ENCODE data around the gene UBALD1.
A peak's percentile ranks its signal among the peaks of the same experiment; 100 is the strongest.

UBALD1 gene

DNA sequence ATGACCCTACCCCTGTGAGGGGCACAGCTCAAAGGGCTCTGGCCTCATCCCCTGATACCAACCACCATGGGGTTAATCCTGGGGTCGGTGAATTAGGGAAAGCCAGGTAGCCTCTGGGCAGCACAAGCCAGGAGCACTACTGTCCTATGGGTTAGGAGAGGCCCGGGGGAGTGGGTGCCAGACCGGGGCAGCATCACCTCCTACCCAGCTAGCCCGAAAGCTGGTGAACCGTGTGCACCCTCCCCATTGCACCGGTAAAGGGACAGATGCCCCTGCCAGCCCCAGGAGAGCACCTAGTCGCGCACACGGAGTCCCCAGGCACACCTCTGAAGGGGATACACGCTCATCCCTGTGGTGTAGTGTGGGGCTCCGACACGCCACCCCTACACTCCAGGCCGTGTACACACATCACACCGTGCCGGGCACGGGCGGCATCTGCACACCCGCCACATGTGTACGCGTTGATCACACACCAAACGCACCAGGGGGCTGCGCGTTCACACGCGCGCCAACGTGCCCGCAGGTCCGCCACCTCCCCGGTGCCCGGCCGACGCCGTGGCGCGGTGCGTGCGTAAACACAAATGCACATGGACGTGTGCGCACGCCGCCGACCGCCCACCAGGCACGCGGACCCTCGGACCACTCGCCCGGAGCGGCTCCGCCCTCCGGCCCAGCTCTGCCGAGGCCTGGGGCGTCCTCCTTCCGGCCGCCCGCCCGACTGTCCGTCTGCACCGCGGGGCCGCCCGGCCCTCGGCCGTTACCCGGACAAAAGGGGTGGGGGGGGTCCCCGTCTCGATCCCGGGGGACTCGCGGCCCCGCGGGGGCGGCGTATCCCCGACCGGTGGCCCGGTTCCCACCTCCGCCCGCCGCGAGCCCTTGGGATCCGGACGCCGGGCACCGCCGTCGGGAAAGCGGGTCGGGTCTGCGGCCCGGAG lies 785 bp downstream of the UBALD1 start:
- peak; percentile 49 to 59 for DNase-seq

DNA sequence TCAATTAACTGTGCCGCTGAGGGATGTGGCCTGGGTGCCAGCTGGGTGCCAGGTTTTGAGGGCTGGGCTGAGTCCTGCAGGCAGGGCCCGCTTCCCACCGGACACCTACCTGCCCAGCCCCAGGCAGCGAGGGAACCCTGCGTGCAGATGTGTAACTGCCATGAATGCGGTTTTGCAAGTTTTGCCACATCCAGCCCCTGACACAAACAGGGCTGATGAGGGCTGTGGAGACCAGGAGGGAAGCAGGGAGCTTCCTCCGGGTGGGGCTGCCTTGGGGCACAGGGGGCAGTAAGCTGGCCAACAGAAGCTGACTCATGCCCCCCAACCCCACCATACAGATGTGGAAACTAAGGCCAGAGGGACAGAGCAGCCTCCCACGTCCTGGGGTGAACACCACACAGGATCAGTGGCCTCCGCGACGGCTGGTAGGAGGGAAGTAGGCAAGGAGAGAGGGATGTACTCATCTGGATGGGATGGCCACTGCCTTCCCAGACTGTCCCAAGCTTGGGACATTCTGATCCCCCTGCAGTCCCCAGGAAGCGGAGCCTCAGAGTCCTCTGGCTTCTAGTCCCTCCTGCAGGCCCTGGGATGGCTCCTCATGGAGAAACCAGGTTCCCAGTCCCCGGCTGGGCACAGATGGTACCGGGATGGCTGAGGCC lies 1.6 kb downstream of the UBALD1 start:
- DNase-seq: no peak

DNA sequence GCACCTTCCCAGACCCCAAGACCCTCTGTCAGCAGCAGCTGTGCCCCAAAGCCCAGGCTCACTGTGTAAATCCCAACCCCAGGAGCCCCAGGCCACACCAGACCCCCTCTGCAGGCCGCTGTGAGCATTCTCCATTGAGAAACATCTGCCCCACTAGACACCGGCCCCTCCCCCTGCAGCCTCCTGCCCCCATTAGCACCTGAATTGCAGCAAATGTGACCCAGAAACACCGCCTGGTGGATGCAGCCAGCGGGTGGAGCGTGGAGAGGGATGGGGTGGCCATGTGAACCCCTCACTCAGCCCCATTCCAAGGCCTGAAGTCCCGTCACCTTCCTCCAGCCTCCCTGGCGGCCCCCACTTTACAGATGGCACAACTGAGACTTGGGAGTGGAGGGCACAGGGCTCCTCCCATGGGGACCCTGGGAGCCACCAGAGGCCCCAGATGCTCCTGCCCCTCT lies 2.2 kb downstream of the UBALD1 start:
- DNase-seq: no peak

DNA sequence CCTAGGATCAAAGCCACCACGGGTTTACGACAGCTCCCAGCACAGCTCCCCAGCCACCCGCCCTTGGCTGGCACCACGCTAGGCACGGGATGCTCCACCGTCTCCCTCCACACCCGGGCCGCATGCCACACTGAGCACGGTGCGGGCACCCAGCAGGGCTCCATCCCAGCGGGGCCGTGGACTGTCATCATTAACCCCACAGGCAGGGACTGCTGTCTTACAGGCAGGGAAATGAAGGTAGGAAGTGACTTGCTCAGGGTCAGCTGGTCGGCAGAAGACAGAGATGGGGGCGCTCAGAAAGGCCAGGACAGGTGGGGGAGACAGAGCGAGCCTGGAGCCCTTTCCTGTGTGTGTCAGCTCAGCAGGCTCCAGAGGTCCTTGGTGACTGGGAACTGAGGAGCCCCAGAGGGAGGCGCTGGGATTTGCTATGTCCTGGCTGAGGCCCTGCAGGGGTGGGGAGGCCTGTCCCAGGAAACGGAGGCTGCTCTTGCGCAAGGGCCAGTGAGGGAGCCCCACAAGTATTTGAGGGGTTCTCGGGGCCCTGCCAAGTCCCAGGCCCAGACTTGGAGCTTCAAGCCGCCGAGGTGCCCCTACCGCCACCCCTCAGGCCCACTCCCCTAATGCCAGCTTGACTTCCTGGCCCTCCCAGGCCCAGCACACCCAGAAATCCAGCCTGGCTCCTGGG lies 3.2 kb downstream of the UBALD1 start:
- no peak for DNase-seq

DNA sequence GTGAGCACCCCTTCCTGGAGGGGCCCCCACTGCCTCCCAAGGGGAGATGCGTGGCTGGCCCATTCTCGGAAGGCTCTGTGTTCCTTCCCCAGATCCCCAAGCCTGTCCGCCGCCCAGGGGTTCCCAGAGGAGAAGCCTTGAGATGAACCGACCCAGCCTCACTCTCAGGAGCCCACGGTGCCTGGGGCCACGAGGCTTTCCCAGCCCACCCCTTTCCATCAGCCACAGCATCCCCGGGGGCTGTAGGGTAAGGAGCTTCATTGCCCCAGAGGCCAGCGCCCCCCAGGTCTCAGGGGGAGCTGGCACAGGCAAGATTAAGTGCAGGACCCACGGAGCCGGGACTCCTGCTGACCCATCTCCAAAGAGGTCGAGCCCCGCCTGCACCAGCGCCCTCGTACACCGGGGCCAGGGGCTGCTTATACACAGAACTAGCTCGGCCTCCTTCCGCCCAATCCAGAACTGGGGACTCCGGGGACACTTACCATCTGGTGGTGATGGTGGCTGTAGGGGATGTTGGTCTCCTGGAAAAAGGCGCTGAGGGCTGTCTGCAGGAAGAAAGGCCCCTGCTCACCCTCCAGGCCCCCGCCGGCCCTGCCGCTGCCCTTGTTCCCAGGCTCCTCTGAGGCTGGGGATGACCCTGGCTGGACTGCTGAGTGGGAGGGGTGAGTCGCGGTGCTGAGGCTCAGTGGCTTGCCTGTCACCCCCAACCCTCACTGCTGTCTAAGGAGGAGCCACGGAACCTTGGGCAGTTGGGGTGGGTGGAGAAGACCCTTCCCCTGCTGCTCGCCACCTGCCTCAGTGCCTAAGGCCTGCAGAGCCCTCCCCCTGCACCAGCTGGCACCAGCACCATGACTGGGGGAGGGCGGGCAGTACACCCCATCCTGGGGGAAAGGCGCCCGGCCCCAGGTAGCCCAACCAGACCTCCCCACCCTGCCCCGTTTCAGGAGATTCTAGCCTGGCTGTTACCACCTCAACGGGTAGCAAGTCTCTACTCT lies 4.4 kb downstream of the UBALD1 start:
- no peak for DNase-seq

- no peak for DNase-seq
These were observed 5.3 kb downstream of the UBALD1 start for GRCh38 chr16:4609200-4610010.

DNA sequence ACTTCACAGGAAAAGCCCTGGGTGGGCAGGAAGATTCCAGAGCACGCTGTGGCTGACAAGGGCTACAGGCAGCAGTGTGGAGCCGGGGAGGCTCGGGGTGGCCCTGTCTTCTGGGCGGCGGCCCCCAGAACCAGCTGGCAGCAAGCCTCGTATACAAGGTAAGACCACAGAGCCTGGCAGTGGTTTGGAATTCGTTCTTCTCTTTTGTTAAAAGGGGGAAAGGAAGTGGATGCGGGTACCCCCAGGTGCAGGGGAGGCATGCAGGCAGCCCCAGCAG lies 6.0 kb downstream of the UBALD1 start:
- DNase-seq: no peak

DNA sequence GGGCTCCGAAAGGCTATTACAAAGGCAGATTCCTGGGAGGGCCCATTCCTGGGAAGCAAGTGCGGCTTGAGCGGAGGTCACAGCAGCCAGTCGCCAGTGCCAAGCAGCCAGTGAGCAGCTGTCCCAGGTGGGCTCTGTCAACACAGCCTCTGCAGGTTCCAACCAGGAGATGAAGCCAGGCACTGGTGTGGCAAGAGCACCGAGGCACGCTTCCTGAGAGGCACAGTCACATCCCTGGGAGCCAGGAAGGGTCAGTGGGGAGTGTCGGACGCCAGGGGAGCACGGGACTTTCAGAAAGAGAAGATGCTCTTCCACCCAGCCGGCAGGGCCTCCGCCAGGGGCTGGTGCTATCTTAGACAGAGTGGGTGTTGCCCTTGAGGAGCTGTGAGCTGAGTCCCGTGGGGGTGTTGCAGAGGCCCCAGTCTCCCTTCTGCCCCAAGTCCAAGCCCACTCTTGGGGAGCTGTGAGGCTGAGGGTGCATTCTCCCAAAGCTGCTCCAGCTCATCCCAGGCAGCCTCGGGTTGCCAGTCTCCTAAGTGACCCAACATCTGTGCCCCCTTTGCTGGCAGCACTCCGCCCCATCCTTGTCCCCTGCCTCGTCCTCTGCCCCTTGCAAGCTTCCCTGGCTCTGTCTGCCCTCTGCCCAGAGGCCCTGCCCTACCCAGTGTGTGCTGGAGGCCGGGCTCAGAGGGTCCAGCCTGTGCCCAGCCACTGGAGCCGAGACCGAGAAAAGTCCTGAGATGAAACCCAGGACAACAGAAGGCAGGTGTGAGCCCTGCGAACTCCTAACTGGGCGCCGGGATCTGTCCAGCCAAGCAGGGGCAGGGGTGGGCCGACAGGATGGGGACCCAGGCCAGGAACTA lies 6.6 kb downstream of the UBALD1 start:
- DNase-seq: no peak

DNA sequence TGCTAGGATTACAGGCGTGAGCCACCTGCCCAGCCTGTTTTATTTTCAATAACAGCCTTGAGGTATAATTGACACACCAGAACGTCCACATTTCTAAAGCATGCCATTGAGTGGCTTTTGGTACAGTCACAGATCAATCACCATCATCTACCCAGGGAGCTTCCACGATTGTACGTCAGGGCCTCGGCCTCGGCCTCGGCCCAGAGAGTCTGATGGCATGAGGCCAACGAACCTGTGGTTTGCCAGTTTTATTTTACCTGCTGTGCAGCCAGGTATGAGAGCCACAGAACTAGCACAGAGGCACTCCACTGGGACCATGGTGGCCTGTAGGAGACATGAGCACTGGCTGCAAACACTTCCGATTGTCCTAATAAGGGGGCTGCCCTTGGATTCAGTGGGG lies 8.3 kb downstream of the UBALD1 start:
- DNase-seq: no peak

DNA sequence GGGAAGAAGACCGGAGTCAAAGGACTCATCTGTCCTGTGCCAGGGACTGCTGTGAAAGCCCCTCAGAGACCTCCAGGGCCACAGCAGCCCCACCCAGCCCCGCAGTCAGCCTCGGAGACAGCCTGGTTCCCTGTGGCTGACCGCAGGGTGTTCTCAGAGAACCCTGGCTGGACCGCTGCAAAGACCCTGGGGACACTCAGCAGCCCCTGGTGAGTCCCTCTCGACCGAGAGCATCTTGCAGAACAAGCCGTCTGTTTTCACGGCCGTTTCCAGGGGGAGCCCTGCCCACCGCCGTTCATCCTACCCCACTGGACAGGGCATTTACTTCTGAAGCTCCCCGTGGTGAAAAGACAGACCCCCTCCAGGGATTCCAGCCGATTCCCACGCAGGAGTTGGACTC lies 10.3 kb downstream of the UBALD1 start:
- no peak for DNase-seq

DNA sequence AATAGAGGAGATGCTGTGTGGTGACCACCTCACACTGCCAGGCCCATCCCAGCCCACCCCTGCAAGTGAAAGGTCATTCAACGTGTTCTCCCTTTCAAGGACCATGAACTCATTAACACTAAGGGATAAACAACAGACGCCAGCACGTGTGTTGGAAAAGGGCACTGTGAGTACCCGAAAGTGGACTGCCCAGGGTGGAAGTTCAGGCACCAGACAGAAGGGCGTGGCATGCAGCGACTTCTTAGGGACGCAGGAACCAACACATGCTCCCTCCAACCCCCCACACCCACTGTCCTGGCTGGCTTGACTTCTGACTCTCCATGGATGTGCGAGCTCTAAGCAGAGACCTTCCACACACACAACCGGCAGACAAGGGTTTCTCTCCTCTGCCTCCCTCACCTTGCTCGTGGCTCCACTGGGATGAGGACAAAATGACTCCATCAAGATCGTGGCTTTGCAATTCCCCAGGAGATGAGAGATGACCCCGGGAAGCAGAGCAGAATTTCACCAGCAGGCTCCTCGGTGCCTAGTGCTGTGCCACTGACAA lies 11.0 kb downstream of the UBALD1 start:
- no peak for DNase-seq

DNA sequence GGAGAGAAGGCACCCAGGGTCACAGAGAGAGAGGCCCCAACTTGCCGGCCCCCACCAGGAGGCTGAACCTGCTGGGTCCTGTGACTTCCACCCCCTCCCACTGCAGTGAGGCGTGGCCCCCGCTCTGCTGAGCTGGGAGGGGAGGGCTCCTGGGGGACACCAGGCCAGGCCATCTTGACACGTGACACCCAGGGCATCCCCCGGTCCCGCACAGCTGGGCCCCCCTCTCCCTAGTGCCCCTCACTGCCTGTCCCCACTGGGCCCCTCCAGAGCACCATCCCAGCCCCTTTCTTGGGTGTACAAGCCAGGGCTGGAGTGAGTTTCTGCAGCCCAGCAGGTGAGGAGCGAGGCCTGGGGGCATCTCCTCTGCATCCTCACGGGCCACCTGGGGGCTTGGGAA lies 12.4 kb downstream of the UBALD1 start:
- no peak for DNase-seq

DNA sequence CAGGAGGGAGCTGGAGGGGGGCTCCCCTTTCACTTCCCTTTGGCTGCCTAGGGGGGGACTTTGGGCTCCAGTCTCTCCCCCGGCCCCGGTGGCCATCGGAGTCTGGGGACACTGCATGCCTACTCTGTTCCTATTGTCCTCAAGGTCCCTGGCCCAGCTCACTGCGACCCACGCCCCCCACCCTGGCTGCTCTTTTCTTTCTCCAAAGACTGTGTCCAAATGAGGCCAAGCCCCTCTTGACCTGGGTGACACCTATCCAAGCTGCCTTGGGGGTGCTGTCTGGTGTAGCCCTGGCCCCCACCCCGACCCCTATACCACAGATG lies 12.9 kb downstream of the UBALD1 start:
- DNase-seq: no peak

DNA sequence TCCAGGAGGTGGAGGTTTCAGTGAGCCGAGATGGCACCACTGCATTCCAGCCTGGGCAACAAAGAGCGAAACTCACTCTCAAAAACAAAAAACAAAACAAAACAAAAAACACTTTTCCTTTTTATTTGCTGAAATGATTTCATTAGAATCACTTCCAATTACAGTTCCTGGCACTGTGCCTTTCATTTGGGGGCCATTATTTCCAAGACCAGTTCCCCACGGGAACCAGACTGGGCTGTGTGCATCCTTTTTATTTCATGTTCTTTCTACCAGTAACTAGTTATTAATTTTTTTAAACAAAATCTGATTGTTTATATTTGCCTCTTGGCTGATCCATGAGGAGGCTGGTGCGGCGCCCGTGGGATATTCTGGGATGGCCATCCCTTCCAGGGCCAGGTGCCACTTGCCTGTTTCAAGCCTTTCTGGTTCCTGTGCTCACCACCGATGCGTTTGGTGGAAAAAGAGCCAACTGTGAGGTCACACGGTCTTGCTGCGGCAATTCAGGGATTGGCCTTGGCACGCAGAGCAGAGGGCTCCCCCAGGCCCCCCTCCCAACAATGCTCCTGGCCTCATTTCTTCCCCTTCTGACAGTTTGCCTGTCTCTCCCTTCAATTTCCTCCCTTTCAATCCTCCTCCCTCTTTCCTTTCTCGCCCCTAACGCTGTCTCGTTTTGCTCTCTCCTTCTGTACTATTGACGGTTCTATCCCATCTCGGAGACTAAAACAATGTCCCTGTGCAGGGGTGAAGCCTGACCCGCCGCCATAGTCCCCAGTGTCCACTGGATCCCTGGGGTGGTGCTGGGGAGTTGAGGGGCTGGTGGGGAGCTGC lies 13.4 kb downstream of the UBALD1 start:
- no peak for DNase-seq

GRCh38 chr16:4599545-4599944 lies 15.1 kb downstream of the UBALD1 start:
- no peak for DNase-seq

GRCh38 chr16:4599037-4599436 lies 15.7 kb downstream of the UBALD1 start:
- DNase-seq: no peak

GRCh38 chr16:4597174-4597573 lies 17.5 kb downstream of the UBALD1 start:
- no peak for DNase-seq

- DNase-seq: no peak
These were observed 20.0 kb downstream of the UBALD1 start for GRCh38 chr16:4594433-4595410.

All from stimulated activated CD4-positive, alpha-beta T cell treated with anti-CD3 and anti-CD28 coated beads, Interleukin-2, amount 100 ng/mL, for 24 hours (primary cell).